DMS 273 (cell line): ENCODE results near the gene ADRA2B.
A peak's percentile ranks its signal among the peaks of the same experiment; 100 is the strongest.

Source experiments
- DNase-seq: peaks from one replicate; lab custom pipeline; 2025; ENCODE audit not compliant: unreplicated experiment; lab: John Stamatoyannopoulos, UW

ADRA2B gene

GRCh38 chr2:96106991-96107707 is 9.2 kb downstream of the ADRA2B start:
- no peak for DNase-seq

DNA sequence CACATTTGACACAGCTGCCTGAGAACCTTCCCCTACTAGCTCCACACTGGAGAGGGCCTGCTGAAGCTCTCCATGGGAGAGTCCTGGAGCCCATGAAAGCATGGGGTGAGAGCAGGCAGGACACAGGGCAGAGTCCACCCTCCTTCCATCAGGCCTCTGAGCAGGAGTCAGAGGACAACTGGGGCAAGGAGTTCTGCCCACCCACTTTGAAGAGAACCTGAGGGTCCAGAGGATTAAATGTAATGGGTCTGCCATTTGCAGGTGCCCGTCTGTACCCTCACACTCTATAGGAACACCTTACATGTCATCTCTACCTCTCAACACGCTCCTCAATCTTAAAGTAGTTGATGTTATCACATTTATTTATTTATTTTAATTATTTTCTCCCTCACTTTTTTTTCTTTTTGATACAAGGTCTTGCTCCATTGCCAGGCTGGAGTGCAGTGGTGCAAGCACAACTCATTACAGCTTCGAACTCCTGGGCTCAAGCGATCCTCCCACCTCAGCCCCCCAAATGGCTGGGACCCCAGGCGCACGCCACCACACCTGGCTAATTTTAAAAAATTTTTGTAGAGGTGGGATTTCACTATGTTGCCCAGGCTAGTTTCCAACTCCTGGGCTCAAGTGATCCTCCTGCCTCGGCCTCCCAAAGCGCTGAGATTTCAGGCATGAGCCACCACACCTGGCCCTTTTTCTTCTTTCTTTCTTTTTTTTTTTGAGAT is 10.2 kb downstream of the ADRA2B start:
- DNase-seq = no peak

DNA sequence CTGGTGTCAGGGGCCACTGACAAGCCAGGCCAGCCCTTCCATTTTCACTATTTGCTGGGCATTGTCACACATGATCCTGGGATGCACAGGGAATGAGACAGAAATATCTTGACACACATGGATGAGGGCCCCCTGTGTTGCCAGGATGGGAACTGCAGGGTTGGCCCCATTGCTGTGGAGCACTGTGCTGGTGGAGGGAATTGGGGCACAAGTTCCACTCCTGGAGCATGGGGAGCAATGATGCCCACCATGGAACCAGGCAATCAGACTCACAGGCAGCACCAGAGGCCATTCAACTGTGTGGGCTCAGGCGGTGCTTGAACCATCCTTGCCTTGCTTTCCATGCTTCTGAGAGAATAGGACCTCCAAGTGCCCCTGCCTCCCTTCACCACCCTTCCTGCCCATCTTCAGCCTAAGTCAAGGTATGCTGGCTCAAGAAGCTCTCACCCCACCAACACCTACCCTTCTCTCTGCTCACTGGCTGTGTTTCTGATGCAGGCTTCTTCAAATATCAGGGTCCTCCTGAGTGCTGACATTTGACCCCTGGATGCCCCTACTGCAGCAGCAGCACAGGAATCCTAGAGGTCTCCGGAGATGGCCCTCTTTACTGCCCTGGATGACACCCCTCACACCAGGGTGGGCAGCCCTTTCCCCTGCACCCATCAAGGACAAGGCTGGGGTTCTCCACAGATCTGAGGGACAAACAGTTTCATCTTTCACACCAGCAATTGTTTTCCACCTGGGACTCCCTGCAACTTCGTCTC is 11.0 kb downstream of the ADRA2B start:
- no peak for DNase-seq

DNA sequence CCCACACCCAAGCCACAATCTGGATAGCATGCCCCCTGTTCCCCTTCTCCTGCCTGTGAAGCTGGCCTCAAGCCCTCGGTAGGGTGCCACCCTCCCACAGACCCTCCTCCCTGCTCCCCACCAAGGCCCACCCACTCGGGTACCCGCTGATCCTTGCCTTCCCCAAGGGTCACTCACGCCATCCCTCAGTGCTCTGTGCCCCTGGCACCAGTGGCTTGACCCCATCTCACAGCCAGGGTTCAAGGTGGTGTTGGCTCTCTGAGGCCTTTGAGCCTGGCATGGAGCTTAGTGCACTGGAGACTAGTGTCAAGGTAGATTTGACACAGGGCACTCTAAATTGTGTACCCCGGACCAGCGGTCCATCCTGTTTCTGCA is 11.9 kb downstream of the ADRA2B start:
- no peak for DNase-seq

GRCh38 chr2:96103761-96104486 is 12.4 kb downstream of the ADRA2B start:
- DNase-seq = no peak

- no peak for DNase-seq
These were observed 13.2 kb downstream of the ADRA2B start for GRCh38 chr2:96103187-96103601.

DNA sequence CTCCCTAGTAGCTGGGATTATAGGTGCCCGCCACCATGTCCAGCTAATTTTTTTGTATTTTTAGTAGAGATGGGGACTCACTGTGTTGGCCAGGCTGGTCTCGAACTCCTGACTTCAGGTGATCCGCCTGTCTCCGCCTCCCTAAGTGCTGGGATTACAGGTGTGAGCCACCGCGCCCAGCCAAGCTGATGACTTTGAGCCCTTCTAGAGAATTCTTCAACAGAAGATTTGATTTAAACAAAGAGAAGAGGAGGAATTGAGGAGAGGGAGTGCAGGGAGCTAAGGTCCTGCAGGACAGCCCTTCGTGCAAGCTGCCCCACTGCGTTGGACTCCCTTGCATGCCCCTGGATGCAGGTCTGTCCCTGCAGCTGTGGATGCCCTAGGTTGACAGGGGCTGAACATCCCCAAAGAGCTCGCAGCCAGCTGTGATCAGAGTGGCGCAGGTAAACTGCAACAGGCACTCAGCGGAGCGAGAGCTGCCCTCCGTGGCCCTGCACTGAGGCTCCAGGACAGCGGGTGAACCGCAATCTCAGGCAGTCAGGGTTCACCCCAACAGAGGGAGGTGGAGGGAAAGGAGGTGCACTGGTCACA is 13.7 kb downstream of the ADRA2B start:
- no peak for DNase-seq

GRCh38 chr2:96100893-96101304 is 15.5 kb downstream of the ADRA2B start:
- no peak for DNase-seq

- DNase-seq = no peak
These were observed 16.2 kb downstream of the ADRA2B start for GRCh38 chr2:96099861-96100798.

DNA sequence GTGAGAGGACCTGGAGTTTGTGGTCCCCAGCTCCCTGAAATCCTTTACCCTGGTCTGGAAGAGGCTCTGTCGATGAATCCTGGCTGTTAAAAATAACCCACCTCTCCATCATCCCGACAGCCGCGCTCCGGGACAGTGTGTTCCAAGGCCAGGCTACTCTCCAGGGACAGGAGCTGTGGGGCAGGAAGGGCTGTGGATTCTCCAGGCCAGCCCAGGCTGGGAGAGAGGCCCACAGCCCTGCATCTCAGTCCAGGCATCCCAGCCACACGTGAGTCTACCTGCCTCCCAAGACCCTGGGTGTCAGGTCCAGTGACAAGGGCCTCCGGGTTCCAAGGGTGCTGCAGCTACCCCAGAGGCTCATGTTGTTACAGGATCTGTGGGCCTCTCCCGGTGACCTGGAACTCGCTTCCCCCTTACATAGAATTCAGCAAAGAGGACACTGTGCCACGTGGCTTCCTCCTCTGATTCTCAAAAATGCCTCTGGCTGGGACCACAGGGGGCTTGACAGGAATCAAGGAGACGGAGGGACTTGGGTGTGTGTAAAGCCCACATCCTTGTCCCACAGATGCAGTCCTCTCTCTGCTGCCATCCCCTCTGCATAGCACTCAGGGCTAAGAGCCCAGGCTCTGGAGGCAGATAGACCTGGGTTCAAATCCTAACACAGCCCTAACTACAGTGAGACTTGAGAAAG is 17.3 kb downstream of the ADRA2B start:
- no peak for DNase-seq

- DNase-seq = no peak
These were observed 18.2 kb downstream of the ADRA2B start for GRCh38 chr2:96097951-96098823.

- DNase-seq = no peak
These were observed 18.9 kb downstream of the ADRA2B start for GRCh38 chr2:96097441-96097840.

GRCh38 chr2:96095116-96095636 is 21.2 kb downstream of the ADRA2B start:
- DNase-seq = no peak

GRCh38 chr2:96093528-96093927 is 22.8 kb downstream of the ADRA2B start:
- DNase-seq = no peak

DNA sequence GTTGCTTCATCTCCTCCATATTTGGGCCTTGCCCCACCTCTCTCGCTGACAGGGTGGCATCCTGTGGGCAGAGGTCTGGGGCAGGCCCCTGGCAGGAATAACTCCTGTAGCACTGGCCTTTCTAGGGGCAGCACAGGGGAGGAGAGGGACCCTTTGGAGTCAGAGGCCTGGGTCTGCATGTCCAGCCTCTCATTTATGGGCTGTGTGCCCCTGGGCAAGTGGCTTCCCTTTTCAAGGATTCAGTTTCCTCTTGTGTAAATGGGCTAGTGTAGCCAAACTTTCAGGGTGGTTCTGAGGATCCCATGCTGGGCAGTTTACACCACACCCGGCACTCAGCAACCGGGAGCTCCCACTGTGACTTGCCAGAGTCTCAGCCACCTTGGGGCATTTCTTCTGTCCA is 23.4 kb downstream of the ADRA2B start:
- DNase-seq = no peak

DNA sequence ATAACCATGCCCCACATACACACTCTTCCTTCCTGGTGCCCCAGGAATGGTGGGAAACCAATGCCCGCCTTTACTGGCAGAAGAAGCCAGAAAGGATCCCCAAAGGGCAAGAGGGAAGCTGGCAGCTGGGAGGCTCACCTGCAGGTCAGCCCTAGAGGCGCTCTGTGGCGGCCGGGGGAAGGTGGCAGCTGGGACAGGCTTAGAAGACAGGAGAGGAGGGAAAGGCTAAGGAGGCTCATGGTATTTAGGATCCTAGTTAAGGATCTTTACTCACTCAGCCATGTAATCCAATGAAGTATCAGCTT is 23.8 kb downstream of the ADRA2B start:
- no peak for DNase-seq

DNA sequence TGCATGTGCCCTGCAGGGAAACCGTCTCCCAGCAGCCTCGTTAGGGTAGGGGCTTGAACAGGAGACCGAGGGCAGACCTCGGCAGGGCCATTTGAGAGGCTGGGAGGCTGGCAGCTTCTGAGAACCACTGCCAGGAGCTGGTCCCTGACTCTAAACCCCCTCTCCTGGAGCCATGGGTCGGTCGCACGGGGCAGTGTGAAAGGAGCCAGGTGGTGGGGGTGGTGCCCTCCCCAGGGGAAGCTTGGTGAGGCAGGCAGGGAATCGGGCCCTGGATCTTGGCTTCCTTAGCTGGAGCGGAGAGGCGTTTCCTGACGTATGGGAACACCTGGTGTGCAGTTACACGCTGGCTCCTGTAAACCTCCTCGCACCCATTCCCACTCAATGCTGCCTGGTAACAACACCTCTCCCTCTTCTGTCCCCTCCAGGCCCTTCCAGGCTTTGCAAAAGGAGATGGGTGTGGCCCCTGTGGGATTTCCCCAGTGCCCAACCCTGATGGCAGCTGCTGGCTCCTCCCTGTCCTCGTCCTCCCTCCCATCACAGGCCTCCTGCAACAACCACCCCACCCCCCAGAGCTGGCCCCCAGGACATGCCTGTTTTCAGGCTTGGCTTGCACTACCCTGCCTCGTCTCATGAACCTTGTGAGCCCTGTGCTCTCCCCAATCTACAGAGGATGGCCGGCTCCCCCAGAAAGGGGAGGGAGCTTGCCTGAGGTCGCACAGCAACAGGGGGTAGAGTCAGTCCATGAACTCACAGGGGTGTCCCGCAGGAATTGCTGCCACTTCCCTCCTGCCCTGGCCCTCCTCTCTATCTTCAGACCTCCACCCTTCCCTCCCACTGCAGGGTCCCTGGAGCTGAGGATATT is 24.4 kb downstream of the ADRA2B start:
- DNase-seq = peak; percentile 74
